Neural progenitor cell (in vitro differentiated cells): ENCODE measurements around the gene PLA2G2C. TPM values are rescaled to one million over a fixed set of nuclear protein-coding genes. Genes with fewer than 3 reads are reported as not detected.
A peak's percentile ranks its signal among the peaks of the same experiment; 100 is the strongest.

Experiments used
- DNase-seq: peaks from one replicate; pipeline ENCODE4 v3.0.0-alpha.2; 2016; ENCODE audit warnings: low spot score
- H2AFZ ChIP-seq: fragments of 200-600 bp; sonication (generic); replicated peaks from 2 replicates; pipeline ENCODE4 v1.6.1; 2016; ENCODE audit warnings: antibody characterized with exemption
- H3F3A ChIP-seq: fragments of 200-600 bp; sonication (generic); 2 replicates; pipeline ENCODE4 v1.6.1; 2016; ENCODE audit warnings: antibody characterized with exemption, low read depth
- H3K27ac ChIP-seq: fragments of 200-600 bp; sonication (generic); 2 replicates; pipeline ENCODE4 v1.5.1; 2016; ENCODE audit warnings: mild to moderate bottlenecking
- H3K27me3 ChIP-seq: fragments of 200-600 bp; sonication (generic); 2 replicates; pipeline ENCODE4 v1.6.1; 2016; ENCODE audit warnings: mild to moderate bottlenecking, moderate library complexity
- H3K36me3 ChIP-seq: fragments of 200-600 bp; sonication (generic); 2 replicates; pipeline ENCODE4 v1.5.1; 2016
- H3K4me1 ChIP-seq: fragments of 200-600 bp; sonication (generic); 2 replicates; pipeline ENCODE4 v1.6.1; 2016; ENCODE audit warnings: mixed run types
- H3K4me2 ChIP-seq: fragments of 200-600 bp; sonication (generic); 2 replicates; pipeline ENCODE4 v1.6.1; 2016
- H3K4me3 ChIP-seq: fragments of 200-600 bp; sonication (generic); 2 replicates; pipeline ENCODE4 v1.5.1; 2016
- H3K79me2 ChIP-seq: fragments of 200-600 bp; sonication (generic); 2 replicates; pipeline ENCODE4 v1.6.1; 2016; ENCODE audit warnings: low read depth
- H3K9ac ChIP-seq: fragments of 200-600 bp; sonication (generic); 2 replicates; pipeline ENCODE4 v1.6.1; 2016
- H3K9me3 ChIP-seq: fragments of 200-600 bp; sonication (generic); 2 replicates; pipeline ENCODE4 v1.5.1; 2016; ENCODE audit warnings: low read depth
- H4K20me1 ChIP-seq: fragments of 200-600 bp; sonication (generic); 2 replicates; pipeline ENCODE4 v1.6.1; 2016; ENCODE audit warnings: low read depth
- H3K27ac Mint-ChIP-seq: 3 replicates; pipeline ENCODE4 v1.8.0; 2021; ENCODE audit warnings: mixed read lengths
- H3K27me3 Mint-ChIP-seq: 2 replicates; pipeline ENCODE4 v1.8.0; 2022; ENCODE audit warnings: low read depth, mild to moderate bottlenecking, inconsistent platforms, moderate library complexity, mixed read lengths; ENCODE audit not compliant: insufficient read depth
- H3K36me3 Mint-ChIP-seq: 3 replicates; pipeline ENCODE4 v1.8.0; 2021; ENCODE audit warnings: mixed read lengths
- H3K4me1 Mint-ChIP-seq: 3 replicates; pipeline ENCODE4 v1.8.0; 2021; ENCODE audit warnings: mixed read lengths
- H3K4me3 Mint-ChIP-seq: 3 replicates; pipeline ENCODE4 v1.8.0; 2021; ENCODE audit warnings: mild to moderate bottlenecking, moderate library complexity, mixed read lengths
- H3K9me3 Mint-ChIP-seq: 3 replicates; pipeline ENCODE4 v1.8.0; 2020; ENCODE audit warnings: mixed read lengths
- CTCF ChIP-seq: fragments of 200-600 bp; sonication (generic); IDR thresholded peaks from 2 replicates; pipeline ENCODE4 v1.5.1; 2017; ENCODE audit warnings: antibody characterized with exemption, mild to moderate bottlenecking
- EZH2 ChIP-seq: fragments of 200-600 bp; sonication (generic); IDR thresholded peaks from 2 replicates; pipeline ENCODE4 v1.6.1; 2017; ENCODE audit warnings: antibody characterized with exemption, mild to moderate bottlenecking, moderate library complexity
- EZH2phosphoT487 ChIP-seq: fragments of 200-600 bp; sonication (generic); IDR thresholded peaks from 2 replicates; pipeline ENCODE4 v1.6.1; 2017; ENCODE audit warnings: antibody characterized with exemption
- total RNA-seq: library from RNA; depleted of rRNA; stranded (reverse); fragments of >200 nt; gene quantifications from 2 replicates; pipeline ENCODE4 v1.2.3, GENCODE V29; 2015; ENCODE audit warnings: low replicate concordance

The PLA2G2C gene
- total RNA-seq, 1 donor from 2014 or later = not detected

GRCh38 chr1:20158358-20159070 is 27.8 kb downstream of the PLA2G2C start:
- H3K4me1 ChIP-seq = no peaks in the 10 kb centered on the region
- no peaks in the 10 kb centered on the region for H3K9me3 ChIP-seq
- no peak for TF ChIP-seq EZH2
- TF ChIP-seq CTCF = no peak
- no peak for TF ChIP-seq EZH2phosphoT487
- no peak for DNase-seq
- no peak overlapping the region for H2AFZ ChIP-seq
- no peak overlapping the region for H3K4me3 Mint-ChIP-seq
- no peak overlapping the region for H3K27ac ChIP-seq
- no peaks in the 10 kb centered on the region for H3K4me1 Mint-ChIP-seq
- no peaks in the 10 kb centered on the region for H3K36me3 Mint-ChIP-seq
- peaks cover 25% of the 10 kb centered on the region for H3K9me3 Mint-ChIP-seq
- no peaks in the 10 kb centered on the region for H3K27me3 ChIP-seq
- H3K36me3 ChIP-seq = no peaks in the 10 kb centered on the region
- H3K4me2 ChIP-seq = no peak overlapping the region
- no peak overlapping the region for H3K9ac ChIP-seq
- no peak overlapping the region for H3K4me3 ChIP-seq
- H3F3A ChIP-seq = no peaks in the 10 kb centered on the region
- no peaks in the 10 kb centered on the region for H4K20me1 ChIP-seq
- no peaks in the 10 kb centered on the region for H3K79me2 ChIP-seq
- no peak overlapping the region for H3K27ac Mint-ChIP-seq
- H3K27me3 Mint-ChIP-seq = peaks cover 2% of the 10 kb centered on the region

GRCh38 chr1:20154301-20154831 is 32.0 kb downstream of the PLA2G2C start:
- no peak overlapping the region for H3K27ac ChIP-seq
- no peaks in the 10 kb centered on the region for H3K4me1 ChIP-seq
- H3F3A ChIP-seq = no peaks in the 10 kb centered on the region
- no peak for TF ChIP-seq CTCF
- no peak for TF ChIP-seq EZH2
- TF ChIP-seq EZH2phosphoT487 = no peak
- H3K4me3 Mint-ChIP-seq = no peak overlapping the region
- H3K27me3 Mint-ChIP-seq = peaks cover 3% of the 10 kb centered on the region
- peaks cover 7% of the 10 kb centered on the region for H3K4me1 Mint-ChIP-seq
- H4K20me1 ChIP-seq = no peaks in the 10 kb centered on the region
- H3K36me3 Mint-ChIP-seq = no peaks in the 10 kb centered on the region
- H3K79me2 ChIP-seq = no peaks in the 10 kb centered on the region
- no peaks in the 10 kb centered on the region for H3K27me3 ChIP-seq
- no peak for DNase-seq
- H3K36me3 ChIP-seq = no peaks in the 10 kb centered on the region
- peaks cover 6% of the 10 kb centered on the region for H3K9me3 Mint-ChIP-seq
- H3K4me2 ChIP-seq = no peak overlapping the region
- H2AFZ ChIP-seq = no peak overlapping the region
- no peak overlapping the region for H3K4me3 ChIP-seq
- H3K27ac Mint-ChIP-seq = peak overlapping the region; percentile 31
- no peak overlapping the region for H3K9ac ChIP-seq
- no peaks in the 10 kb centered on the region for H3K9me3 ChIP-seq

- no peak overlapping the region for H3K9ac ChIP-seq
- TF ChIP-seq EZH2phosphoT487 (no peak), CTCF (no peak), EZH2 (no peak)
- no peaks in the 10 kb centered on the region for H3K4me1 ChIP-seq
- H4K20me1 ChIP-seq = no peaks in the 10 kb centered on the region
- Mint-ChIP-seq H3K9me3 (no peaks in the 10 kb centered on the region), H3K4me3 (peak overlapping the region; percentile 39), H3K27me3 (peaks cover 3% of the 10 kb centered on the region), H3K4me1 (peaks cover 7% of the 10 kb centered on the region), H3K36me3 (no peaks in the 10 kb centered on the region), H3K27ac (no peak overlapping the region)
- H2AFZ ChIP-seq = no peak overlapping the region
- no peak overlapping the region for H3K27ac ChIP-seq
- H3K4me3 ChIP-seq = no peak overlapping the region
- no peaks in the 10 kb centered on the region for H3K79me2 ChIP-seq
- H3K27me3 ChIP-seq = no peaks in the 10 kb centered on the region
- no peaks in the 10 kb centered on the region for H3F3A ChIP-seq
- peak; percentile 30 for DNase-seq
- H3K9me3 ChIP-seq = no peaks in the 10 kb centered on the region
- H3K36me3 ChIP-seq = no peaks in the 10 kb centered on the region
- no peak overlapping the region for H3K4me2 ChIP-seq
Measured at GRCh38 chr1:20153000-20153418, 33.3 kb downstream of the PLA2G2C start.
